Pulmonary artery endothelial cell (primary cell): ENCODE data around the gene RELL2. TPM values are rescaled to one million over a fixed set of nuclear protein-coding genes. Genes with fewer than 3 reads are reported as not detected.

Experiments used
- DNase-seq: peaks from one replicate; pipeline ENCODE4 v3.0.0-alpha.2; 2011; ENCODE audit warnings: low read depth, low spot score
- total RNA-seq: library from RNA; depleted of rRNA; stranded (reverse); fragments of >200 nt; gene quantifications from 2 replicates; pipeline ENCODE4 v1.2.3, GENCODE V29; 2014

RELL2 gene
- total RNA-seq, 1 donor from 2014 or later = 3.3 TPM

DNA sequence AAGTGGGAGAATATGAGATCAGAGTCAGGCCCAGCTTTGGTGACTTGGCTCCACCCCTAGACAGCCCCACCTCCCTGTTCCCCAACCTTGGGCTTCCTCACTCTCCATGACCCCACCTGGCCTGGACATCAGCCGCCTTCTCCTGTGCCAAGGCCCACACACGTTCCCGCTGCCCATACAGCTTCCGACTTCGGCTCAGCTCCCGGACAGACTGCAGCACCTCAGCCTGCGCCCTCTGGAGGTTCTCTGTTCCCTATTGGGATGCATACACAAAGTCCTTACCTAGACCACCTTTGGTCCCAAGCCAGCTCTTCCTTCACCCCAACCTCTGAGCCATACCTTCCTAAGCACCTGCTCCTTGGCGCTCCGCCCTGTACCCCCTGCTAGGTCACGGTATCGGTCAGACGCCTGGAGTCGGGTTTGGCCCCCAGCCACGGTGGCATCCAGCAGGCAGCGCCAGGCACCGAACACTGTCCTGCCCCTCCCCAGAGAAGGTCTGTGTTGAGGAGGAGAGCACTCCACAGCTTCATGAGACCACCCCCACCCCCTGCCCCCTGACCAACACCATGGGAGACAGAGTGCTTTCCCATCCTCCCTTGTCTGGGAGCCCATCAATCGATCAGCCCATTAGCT lies 12.4 kb downstream of the RELL2 start:
- DNase-seq = no peak

- no peak for DNase-seq
Observed at GRCh38 chr5:141649972-141650371, 13.2 kb downstream of the RELL2 start.

DNA sequence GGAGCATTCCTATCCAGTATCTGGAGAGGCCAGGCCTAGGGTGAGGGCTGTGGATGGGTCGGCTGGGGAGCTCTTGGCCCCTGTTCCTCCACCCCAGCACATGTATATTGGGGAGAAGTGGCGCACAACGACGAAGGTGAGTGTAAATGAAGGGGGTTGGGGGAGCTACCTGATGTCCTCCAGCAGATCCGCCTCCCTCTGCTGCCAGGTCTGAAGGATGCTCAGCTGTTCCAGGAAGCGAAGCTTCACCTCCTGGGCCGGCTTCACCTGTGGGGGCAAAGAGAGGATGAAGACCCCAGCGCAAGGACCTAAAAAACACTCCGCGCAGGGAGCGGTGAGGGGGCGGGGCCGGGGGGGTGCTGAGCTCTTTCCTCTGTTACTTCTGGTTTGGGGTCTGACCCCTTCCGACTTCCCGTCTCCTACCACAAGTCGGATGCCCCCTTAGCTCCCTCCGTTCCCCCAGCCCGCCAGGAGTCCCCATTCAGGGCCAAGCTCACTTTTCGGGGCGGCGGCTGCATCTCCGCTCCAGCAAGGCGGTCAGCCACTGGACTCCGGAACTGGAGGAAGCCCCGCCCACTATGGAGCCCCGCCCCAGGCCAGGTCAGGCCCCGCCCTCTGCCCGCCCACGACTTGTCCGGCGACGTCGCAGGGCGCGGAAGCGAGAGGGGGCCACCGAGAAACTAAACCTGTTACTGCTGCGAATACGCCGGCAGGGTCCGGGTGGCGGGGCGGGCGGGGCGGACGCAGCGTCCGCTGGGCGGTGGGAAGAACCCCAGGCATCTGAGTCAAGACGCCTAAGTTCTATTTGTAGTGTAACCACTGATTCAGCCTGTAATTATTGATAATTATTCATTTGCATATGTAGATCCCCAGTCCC lies 14.3 kb downstream of the RELL2 start, which contains the start of gene FCHSD1:
FCHSD1 (minus strand) TSS at position 568 of the 877 bp plus-strand sequence; CDS start at position 518, 50 bp downstream.
- peak; percentile 22 for DNase-seq

GRCh38 chr5:141651728-141652105 lies 14.9 kb downstream of the RELL2 start:
- no peak for DNase-seq

- DNase-seq = no peak
Observed at GRCh38 chr5:141654298-141654697, 17.5 kb downstream of the RELL2 start.

GRCh38 chr5:141655020-141655419 lies 18.2 kb downstream of the RELL2 start:
- DNase-seq = no peak

GRCh38 chr5:141656396-141656795 lies 19.6 kb downstream of the RELL2 start:
- DNase-seq = no peak

DNA sequence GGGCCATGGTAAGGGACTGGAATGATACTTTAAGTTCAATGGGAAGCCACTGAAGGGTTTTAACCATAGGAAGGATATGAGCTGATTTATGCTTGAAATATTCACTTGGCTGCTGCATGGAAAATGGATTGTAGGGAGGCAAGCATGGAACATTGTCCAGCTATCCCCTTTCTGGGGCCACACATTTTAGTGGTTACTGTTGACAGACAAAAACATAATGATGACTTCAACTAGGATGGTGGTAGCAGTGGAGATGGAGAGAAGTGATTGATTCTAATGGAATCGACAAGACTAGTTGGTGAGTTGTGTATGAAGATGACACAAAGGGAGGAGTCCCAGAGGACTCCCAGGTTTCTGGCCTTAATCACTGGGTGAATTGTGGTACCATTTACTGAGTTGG lies 20.6 kb downstream of the RELL2 start:
- no peak for DNase-seq

GRCh38 chr5:141657937-141658545 lies 21.2 kb downstream of the RELL2 start:
- no peak for DNase-seq

DNA sequence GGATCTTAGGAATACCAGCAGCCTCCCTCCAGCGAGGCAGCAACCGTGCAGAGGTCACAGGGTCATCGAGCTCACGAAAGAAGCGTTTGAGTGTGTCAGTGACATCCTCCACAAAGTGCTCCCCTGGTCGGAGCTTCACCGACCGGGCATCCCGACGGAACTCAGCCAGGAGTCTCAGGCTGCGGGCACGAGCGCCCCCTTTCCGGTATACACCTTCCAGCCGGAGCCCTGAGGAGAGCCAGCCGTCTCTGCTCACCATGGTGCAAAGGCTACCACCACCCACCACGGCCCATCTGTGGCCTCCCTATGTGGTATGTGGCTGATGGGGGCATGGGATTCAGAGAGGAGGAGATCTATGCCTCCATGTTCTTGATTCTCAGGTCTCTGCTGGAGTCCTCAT lies 25.2 kb downstream of the RELL2 start:
- no peak for DNase-seq

GRCh38 chr5:141663506-141663905 lies 26.7 kb downstream of the RELL2 start:
- no peak for DNase-seq

DNA sequence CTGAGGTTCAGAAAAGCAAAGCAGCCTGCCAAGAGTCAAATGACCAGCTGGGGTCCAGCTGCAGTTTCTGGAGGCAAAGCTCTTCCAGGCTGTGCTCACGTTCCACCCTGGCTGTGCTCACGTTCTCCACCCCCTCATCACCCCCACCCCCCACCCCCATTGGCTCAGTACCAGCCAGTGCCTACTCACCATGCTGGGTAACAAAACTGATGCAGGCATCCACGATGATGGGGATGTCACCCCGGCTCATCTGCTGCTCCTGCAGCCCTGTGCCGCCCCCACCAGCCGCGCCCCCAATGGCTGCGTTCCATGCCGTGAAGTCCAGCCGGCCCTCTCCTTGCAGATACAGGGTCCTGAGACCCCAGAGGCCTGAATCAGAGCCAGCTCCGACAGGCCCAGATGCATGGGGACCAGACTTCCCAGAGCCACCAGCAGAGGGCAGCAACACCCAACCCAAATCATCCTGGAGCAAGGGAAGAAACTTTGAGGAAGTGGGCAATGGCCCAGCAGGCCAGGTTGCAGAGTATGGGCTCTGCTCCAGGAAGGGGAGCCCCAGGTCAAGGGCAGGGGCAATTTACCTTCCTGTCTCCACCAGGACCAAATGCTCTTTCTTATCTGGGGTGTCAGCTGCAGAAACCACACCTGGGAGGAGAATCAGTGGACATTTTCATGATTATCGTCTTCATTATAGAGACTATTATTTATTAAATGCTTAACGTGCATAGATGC lies 28.1 kb downstream of the RELL2 start:
- no peak for DNase-seq

DNA sequence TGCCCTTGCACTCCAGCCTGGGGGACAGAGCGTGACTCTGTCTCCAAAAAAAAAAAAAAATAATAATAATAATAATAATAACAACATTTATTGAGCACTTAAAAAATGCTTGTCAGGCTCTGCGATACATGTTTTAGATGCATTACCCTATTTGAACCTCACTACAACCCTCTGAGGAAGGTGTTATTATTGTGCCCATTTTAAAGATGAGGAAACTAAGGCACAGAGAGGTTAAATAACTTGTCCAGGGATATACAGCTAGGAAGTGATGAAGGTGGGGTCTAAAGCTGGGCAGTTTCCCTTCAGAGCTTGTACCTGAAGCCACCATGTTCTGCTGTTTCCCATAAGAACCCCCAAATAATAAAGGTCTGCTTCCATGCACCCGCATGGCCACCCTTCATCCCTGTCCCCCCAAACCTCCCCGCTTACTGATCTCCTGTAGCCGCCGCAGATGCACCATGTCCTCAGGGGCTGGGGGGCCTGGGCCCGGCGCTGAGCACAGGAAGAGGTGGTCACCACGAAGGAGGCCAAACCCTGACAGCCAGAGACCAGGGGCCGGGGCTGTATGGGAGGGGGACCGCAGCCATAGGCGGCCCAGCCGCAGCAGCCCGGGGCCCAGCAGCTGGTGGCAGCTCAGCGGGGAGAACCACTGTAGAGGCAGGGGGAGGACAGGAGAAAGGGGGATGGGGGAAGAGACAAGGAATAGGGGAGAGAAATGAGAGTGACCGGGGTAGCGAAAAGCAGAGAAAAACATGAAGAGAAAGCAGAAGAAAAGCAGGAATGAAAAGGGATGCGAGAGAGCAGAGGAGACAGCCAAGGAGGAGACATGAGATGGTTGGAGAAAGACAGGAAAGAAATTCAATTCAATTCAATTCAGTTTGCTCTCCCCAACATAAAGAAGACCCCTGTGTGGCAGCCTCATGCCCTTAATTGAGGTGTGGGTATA lies 29.5 kb downstream of the RELL2 start:
- DNase-seq = no peak

DNA sequence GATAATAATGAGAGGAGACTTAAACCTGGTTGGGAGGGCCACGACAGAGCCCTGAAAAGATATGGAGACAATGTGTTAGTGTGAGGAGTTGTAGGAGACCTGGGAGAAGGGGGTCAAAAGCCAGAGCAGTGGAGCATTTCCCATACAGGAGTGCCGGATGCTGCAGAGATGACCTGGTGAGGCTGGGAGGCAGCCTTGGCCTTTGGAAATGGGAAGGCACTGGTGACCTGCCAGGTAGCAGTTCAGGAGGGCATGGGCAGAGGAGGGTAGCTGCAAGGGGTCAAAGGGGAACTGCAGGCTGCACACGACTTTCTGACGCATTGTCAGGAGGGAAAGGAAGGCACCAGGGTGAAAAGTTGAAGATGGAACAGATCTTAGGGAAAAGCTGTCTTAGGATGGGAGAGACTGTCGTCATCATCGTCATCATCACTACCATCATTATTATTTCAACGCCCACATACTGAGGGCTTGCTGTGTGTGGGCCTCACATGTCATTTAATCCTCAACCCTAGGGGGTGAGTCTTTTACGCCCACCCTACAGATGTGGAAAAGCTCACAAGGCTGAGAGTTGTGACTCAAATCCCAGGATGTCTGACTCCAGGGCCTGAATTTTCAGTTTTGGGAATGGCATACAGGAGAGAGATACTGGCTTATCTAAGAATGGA lies 31.9 kb downstream of the RELL2 start:
- no peak for DNase-seq

GRCh38 chr5:141669520-141669919 lies 32.7 kb downstream of the RELL2 start:
- DNase-seq = no peak

DNA sequence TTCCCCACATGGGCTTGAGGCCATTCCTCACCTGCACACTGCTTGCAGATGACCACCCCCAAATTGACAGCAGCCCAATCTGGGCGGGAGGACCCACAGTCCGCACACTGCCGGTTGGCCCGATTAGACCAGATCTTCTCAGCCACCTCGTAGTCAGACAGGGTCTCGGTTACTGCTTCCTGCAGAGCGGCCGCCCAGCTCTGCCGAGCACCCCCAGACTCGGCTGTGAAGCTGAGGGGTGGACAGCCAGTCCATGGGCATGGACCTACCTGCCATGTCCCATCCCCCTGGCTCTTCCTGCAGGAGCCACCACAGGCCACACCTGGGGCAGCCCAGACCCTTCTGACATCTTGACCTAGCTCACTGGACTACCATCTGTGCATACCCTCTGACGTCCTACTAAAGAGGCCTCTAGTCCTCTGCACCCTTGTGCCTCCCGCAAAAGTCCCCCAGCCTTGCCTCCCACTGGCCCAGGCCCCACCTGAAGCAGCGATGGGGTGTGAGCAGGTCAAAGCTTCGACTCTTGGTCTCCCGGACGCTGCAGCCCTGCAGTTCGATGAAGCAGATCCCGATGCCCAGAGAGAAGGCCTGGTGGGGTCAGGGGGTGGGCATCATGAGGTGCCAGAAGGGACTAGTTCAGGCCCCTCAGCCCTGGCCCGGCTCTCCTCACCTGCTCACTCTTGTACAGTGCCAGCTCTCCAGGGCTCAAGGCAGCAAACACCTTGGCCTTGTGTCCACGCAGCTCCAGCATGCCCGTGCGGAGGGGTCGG lies 35.5 kb downstream of the RELL2 start:
- no peak for DNase-seq

DNA sequence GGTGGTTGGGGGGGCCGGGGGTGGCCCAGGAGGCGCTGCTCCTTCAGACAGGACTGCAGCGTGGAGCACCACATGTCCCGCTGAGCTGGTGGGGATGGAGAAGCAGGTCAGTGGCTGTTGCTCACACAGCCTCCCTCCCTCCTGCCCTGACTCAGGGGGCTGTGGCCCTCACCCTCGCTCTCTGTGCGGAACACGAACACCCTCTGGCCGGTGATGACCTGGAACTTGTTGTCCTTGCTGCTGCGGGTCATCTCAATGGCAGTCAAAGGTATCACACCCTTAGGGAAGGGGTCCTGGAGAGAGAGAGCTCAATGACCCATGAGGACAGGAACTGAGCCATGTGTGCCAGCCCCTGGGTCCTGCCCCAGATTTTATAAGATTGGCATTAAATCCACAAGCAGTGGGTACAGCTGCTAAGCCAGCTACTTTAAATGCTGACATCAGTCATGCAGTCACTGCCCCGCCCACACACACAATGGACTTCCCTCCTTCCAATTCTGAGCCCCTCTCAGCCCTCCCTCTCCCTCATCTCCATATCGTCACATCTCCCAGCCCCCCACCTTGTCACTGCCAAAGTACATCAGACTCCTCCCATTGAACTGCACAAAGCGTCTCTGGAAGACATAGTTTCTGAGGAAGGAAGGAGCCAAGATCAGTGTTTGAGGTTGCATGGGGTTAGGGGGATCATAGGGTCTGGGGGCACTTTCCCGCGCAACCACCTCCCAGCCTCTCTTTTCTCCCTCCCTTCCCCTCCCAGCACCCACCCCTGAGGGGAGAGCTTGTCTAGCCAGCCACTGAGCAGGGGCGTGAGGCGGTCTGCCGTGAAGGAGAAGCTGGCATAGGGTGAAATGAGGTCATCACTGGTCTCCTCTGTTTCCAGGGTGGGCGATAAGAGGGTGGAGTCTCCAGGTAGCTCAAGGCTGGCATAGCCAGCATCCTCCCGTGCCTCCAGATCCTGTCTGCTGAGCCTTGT lies 36.3 kb downstream of the RELL2 start:
- no peak for DNase-seq

DNA sequence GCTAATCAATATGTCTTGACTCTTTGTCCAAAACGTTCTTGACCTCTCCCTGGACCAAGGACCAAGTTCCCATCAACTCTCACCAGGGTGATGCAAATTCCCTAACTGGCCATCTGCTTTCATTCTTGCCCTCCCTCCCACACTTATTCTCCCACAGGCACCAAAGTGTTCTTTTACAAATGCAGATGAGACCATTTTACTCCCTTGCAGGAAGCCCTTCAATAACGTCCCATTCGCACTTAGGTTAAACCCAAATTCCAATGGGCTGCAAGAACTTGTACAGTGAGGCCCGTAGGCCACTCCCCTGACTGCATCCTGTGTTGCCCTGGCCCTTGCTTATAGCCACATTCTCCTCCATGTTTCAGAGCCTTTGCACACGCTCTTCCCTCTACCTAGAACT lies 38.0 kb downstream of the RELL2 start:
- no peak for DNase-seq
